HG03103 (cell line): ENCODE data around the gene LRPAP1.

Experiments used
- ATAC-seq: cut with Tn5 transposase; IDR thresholded peaks from one replicate; pipeline ENCODE4 v1.9.1; 2021; ENCODE audit warnings: low read depth; ENCODE audit not compliant: unreplicated experiment

LRPAP1 gene

DNA sequence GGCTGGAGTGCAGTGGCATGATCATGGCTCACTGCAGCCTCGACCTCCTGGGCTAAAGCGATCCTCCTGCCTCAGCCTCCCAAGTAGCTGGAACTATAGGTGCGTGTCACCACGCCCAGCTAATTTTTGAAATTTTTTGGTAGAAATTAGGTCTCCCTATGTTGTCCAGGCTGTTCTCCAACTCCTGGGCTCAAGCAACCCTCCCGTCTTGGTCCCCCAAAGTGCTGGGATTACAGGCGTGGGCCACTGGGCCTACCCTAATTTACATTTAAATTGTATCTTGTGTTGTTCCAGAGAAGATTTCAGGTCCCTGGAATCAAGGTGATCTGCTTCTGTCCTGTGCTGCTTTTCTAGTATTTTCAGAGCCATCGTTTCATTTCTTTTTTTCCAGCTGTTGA is 1.2 kb upstream of the LRPAP1 start:
- ATAC-seq = no peak

DNA sequence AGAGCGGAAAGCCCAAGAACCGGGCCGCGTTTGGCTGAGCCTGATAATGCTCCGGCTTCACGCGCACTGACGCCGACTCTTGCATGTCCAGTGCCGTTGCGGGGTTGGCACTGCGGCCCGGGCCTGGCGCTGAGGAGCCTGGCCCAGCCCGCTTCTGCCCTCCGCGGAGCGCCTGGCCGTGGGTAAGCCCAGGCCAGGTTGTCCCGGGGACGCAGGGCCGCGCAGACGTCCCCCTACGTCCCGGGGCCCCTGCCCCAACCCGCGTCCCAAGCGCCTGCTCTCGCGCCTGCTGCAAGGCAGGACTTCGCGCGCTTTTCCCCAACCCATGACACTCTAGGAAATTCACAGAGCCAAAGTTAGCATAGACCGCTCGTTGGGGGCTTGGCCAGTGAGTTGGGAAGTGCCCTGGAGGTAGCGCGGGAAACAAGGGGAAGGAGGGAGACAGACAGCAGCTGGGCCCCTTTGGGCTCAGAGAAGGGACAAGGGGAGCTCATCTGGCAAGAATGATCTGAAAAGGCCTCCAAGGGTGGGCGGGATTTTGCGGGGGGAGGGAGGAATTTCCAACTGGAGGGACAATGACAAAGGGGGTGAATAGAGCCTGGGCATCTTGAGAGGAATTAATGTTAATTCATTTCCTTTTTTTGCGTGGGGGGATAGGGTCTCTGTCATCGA is 665 bp upstream of the LRPAP1 start:
- no peak for ATAC-seq

DNA sequence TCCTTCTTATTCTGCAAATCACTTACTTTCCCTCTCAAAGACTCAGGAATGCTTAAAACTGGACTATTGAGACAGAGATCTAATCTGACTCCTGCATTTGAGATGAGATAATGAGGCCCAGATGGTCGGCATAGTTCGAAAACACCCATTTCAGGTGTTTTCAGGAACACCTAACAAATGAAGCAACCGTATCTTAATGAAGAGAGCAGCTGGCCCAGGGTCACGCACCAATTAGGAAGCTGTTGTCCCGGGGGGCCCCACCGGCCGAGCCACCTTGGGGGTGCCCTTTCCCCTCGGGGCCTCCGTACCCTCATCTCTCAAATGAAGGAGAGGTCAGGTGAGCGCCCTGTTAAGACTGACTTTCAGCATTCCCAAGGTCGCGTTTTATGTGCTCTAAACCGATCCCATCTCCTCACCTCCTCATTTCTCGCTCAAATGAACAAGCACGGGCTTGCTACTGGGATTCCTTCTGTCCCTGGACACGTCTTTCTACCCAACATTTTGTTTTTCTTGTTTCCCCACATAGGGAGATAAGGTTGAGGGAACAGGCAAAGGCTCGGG is 824 bp downstream of the LRPAP1 start:
- ATAC-seq = no peak

DNA sequence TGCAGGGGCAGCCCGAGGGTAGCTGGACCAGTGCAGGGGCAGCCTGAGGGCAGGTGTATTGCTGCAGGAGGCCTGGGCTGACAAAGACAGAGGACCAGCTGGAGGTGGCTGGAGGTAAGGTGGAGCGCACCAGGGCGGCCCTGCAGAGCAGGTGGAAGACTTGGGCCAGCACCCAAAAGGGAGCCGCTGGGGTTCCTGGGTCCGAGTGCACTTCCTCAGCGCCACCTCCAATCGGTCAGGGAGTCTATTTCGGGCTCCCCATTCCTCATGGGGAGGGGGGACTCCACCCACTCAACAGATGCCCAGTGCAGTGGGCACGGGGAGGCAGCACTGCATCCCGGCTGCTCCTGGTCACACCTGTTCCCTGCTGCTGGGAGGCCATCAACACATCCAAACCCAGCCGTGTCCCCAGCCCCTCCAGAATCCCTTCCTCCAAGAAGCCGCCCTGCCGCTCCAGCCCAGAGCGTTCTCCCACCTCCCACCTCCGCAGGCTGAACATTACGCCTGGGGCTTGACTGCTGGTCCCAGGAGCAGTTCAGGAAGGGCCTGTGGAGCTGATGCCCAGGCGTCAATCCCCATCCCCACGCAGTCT is 1.5 kb downstream of the LRPAP1 start:
- ATAC-seq = no peak

DNA sequence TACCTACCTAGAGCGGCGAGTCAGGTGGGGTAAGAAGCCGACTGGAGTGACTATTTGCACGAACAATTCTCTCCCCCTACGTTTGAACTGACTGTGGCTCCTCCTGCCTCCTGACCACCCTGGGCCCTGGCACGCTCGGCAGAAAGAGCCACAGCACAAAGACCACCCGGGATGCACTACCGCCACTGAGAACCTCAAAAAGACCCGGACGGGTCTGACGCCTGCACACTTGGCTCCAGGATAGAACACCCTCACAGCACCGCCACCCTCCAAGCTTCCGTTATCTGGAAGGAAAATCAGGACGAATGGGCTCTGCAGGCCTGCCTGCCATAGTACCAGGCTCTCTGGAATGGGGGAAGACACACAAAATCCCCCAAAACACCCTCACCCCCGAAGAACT is 2.2 kb downstream of the LRPAP1 start:
- ATAC-seq = no peak

DNA sequence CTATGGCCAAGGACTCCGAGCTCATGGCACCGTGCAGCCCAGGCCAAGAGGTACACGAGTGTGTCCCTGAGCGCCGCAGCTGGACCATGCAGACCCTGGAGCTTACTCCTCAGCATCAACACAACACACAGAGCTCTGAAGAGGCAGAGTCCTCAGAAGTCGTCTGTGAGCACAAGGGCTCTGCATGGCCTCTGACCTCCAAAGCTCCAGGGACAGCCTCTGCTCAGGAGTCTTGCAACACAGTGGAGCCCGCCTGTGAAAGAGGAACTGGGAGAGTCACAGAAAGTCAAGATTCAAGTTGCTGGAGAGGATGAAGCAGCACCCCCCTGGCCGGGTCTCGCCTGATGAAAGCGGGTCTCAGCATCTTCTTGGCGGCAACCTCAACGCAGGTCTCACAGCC is 2.9 kb downstream of the LRPAP1 start:
- ATAC-seq = no peak

DNA sequence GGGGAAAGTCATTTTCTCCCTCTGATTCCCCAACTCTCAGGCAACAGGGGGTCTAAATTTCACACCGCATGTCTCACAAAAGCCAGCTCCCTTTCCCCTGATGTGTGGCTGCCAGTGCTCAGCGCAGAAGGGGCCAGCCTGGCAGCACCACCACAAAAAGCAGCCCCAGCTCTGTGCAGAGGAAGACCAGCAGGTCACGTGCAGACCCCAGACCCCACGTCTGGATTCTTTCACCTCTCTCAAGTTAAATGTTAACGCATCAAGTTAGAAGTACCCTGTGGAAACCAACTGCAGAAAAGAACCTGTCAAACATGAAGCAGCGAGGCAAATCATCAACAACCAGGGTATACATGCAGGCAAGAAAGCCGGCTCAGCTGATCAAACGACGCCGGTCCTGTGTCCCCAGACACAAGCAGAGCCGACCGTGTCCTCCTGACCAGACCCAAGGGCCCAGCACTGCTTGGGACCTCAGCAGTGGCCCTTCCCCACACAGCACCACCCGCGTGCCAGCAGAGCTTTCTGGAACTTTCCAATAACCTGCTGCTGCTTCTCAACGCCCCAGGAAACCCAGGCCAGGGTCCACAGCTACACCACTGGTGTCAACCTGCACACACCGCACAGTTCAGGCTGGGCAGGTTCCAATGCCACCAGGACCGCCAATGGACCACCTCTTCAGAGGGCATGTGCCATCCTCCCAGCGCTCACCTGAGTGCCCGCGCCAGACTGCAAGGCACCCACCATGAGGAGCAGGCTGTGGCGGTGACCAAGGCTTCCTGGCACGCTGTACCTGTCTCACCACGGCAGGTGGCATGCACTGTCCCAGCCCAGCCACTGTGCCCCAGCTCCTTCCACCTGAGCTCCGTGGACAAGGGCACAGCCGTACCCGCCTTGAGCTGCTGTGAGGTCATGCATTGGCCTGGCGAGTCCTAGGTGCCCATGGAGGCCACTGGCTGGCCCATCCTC is 4.0 kb downstream of the LRPAP1 start:
- no peak for ATAC-seq

DNA sequence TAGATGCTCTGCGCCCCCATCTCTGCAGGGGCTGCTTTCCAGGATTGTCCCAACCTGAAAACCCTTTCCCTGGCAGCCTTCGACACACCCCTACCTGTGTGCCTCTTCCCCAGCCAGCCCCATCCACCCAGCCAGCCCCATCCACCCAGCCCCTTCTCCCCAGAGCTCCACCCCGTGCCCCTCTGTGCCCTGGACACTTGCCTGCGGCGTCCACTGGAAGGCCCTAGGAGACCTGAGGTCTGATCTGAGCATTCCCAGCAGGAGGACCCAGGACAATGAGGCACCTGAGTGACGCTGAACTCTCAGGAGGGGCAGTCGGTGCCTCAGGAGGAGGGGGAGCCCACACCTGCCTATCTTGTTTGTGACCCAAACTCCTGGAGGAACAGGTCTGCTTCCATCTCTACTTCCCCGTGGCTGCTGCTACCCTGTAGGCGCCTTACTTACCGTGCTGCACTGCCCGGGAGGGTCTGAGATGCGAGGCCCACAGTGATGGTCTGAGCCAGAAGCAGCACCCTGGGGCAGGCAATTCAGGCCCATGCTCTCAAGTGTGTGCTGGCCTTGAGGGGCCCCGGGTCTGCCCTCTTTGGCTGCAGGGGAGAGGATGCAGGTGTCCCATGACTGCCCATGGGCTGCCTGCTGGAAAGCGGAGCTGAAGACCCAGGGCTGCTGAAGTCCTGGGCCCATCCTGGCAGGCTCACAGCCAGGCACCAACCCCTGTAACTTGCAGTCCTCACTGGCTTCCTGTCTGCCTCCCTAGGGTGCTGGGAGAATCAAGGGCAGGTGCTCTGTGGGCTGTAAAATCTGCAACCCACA is 4.9 kb downstream of the LRPAP1 start:
- ATAC-seq = no peak

DNA sequence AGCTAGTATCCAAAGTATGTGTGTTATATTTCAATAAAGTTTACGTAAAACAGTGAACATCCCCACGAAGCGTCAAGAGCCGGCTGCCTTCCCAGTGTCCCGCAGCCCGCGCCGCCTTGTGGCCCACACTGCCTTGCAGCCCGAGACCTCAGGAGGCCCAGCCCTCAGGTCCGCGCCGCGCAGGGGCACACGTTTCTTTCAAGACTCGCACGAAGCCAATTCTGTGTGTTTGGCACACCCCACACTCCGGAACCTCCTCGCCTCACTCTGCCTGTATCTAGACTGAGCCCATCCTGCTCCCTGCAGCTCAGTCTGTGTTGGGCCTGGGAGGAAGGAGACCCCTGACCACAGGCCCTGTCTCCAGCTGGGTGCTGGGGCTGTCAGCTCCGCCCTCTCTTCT is 5.8 kb downstream of the LRPAP1 start:
- ATAC-seq = no peak

DNA sequence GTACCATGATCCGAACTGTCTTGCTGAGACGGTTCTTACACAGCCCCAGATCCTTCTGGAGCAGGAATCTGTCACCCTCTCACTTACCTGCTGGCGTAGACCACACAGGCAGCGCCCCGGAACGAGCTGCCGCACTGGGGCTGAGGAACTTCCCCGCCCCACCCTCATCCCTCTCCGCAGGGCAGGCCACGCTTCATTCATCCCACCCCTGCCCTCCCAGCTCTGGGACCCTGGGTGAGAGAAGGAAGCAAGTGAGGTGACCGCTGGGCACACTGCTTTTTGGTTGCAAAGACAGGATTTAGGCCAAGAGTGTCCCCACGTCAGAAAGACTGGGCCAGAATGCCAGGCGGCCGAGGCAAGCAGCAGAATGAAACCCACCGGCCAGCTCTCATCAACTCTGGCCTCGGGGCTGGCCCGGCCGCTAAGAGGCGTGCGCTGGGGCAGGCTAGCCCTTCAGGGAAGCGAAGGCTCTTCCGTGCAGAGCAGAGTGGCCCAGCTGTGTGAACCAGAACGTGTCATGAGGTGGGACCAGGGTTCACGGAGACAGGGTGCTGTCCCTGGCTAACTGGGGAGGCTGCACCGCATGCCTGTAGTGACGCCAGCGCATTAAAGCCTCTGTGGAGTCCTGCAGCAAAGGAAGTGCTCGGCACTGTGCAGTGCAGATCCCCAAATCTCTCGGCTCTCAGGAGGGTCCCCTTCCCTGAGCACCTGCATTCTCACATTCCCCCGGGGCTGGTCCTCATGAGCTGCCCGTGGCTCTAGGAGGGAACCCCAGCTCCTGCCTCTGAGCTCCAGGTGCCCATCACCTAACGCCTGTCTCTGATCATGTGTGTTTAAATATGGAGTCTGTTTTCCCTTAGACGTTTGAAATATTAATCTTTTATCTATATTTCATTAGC is 6.4 kb downstream of the LRPAP1 start:
- no peak for ATAC-seq

DNA sequence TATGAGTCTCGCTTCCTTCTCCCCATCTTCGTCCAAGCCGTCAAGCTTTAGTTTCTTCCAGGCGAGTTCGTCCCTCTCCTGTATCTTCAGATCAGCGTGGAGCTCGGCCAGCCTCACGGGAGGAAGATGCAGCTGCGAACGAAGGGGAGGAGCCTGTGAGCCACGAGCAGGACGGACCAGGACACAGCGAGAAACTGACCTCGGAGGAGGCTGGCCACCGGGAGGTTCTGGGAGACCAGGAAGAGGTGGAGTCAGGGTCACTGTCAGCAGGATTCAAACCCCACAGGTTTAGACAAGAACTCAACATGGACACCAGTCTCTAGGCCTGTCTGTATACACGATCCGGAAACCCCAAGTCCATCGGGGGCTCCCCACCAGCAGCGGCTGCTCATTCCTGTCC is 7.3 kb downstream of the LRPAP1 start:
- no peak for ATAC-seq

DNA sequence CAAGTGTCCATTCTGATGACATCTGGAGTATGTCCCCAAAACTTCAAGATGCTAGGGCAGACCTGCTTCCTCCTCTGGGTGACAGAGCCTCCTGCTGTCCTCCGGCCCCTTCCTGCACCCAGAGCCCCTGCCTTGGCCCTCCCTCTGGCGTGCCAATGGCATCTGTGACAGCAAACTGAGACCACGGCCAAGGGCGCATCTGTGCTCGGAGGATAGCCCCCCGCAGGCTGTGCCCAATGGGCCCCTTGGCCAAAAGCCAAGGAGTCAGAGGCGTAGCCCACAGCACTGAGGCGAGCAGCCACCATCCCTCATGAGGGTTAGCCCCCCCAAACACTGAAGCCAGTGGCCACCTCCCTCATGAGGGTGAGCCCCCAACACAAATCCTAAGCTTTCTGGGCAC is 7.9 kb downstream of the LRPAP1 start:
- no peak for ATAC-seq

DNA sequence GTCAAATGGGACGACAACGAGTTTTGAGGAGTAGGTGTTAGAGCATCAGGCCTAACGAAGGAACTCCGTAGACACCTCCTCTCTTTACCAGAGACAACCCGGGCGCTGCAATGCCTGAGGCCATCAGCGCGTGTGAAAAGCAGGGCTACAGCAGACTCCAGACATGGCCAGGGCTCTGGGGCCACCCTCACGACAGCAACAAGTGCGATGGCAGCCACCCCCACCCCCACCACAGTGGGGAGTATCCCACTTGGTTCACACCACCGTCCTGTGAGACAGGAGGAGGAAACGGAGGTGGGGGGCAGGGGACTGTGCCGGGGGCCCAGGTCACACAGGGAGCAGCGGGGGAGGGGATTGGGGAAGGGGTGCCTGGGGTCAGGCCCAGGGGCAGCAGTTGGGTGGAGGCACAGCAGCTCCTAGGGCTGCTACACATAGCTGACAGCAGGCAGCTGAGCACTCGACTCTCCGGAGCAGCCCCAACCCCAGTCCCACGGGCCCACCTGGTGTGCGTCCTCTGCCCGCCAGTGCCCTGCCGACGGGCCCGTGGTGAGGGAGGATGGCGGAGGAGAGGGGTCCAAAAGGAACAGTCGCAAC is 8.5 kb downstream of the LRPAP1 start:
- no peak for ATAC-seq

DNA sequence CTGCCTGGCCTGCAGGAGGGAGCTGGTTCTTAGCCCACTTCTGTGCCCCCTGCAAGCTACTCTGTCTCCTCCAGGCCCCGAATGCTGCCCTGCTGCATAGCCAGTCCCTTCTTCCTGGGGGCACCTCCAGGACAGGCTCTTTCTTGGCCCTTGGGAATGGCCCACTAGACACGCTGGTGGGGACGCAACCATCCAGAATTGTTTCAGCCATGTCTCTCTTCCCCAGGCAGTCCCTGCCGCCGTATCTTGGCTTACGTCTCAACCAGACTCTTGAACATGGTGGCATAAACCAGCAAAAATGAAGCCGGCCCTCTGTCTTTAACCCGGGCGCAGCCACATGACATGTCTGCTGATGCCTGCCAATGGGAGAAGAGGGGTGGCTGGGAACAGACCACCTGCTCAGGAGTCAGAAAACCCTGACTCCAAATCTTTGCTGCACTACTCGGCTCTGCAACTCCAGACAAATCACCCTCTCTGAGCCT is 9.0 kb downstream of the LRPAP1 start:
- ATAC-seq = no peak

DNA sequence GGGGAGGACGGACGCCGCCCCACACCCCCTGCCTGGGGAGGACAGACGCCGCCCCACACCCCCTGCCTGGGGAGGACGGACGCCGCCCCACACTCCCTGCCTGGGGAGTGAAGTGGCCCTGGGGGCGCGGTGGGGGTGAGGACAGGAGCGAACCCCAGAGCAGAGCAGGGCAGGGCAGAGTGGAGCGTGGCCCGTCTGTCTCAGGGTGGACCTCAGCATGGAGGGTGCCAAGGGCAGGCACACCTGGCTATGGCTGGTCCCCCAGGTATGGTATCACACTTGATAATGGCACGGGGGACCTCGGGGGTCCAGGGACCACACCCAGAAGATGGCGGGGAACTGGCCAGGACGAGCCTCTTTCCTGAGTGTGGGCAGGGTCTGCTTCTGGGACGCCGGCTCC is 9.6 kb downstream of the LRPAP1 start:
- no peak for ATAC-seq

DNA sequence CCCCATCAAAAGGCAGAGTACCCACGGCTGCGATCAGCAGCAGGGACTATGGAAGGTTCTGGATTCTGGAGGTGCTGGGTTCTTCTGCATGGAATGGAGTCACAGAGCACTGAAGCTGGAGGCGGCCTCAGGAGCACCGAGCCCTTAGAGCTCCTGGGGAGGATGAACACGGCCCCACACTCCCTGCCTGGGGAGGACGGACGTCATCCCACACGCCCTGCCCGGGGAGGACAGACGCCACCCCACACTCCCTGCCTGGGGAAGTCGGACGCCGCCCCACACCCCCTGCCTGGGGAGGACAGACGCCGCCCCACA is 9.9 kb downstream of the LRPAP1 start:
- ATAC-seq = no peak

DNA sequence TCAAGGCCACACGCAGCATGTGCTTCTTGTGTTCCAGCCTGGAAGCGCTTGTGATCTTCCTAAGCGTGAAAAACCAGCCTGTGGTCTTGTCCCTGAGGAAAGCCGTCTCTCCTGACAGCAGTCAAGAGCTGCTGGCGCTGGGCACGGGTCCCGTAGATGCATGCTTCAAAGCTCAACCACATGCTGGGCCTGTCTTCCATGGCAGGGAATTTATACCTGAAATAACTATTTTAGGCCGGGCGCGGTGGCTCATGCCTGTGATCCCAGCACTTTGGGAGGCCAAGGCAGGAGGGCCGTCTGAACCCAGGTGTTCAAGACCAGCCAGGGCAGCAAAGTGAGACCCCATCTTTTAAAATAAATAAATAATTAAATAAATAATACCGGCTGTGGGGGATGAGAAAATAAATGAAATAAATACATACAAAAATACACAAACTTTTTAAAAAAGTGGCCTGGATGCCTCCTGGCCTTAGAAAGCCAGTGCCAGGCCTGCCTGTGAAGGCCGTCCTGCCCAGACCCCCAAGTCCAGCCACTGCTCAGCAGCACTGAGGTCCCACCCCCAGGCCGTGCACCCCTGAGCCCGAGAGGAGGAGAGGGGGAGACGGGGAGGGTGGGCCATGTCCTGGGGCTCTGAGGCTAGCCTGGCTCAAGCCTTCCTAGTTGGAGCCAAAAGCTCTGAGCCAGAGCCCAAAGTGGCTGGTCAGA is 10.4 kb downstream of the LRPAP1 start:
- ATAC-seq = no peak

DNA sequence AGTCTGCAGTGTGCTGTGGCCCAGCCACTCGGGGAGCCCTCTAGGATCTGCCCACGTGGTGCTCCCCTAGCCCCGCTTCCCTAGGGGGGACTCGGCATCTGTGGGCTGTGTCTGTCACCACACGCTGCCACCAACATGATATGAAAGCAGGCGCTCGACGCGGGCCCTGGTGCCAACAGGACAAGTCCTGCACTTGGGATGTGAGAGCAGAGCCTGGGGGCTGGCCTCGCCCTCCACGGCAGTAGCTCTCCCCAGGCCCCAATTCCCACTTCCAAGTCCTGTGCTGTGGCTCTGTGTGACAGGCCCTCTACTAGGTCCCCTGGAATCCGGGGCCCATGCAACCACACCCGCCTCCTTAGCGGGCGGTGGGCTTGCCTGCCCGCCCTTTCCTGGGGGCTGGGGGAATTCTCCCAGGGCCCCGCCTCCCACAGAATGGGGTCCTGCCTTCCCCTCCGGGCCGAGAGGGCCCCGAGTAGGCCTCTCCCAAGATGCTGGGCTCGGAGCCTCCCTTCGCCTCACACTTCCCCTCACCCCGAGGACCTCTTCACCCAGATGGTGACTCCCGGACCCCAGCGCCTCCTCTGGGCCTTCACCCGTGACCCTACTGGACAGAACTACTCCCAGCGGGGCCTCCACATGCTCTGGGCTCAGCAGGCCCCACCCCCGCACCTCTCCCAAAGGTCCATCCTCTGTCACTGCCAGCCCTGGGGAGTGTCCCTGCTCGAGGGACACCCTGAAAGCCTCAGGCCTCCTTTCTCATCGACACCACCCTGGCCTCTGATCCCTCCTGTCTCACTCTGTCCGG is 11.2 kb downstream of the LRPAP1 start:
- ATAC-seq = no peak
